ENCODE measurements around the gene ADGRD2.

- TF ChIP-seq, protein P1, sequence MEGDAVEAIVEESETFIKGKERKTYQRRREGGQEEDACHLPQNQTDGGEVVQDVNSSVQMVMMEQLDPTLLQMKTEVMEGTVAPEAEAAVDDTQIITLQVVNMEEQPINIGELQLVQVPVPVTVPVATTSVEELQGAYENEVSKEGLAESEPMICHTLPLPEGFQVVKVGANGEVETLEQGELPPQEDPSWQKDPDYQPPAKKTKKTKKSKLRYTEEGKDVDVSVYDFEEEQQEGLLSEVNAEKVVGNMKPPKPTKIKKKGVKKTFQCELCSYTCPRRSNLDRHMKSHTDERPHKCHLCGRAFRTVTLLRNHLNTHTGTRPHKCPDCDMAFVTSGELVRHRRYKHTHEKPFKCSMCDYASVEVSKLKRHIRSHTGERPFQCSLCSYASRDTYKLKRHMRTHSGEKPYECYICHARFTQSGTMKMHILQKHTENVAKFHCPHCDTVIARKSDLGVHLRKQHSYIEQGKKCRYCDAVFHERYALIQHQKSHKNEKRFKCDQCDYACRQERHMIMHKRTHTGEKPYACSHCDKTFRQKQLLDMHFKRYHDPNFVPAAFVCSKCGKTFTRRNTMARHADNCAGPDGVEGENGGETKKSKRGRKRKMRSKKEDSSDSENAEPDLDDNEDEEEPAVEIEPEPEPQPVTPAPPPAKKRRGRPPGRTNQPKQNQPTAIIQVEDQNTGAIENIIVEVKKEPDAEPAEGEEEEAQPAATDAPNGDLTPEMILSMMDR (IDR thresholded peaks at IDR 0.05) = no peak
- no peak for TF ChIP-seq POLR2A (IDR thresholded peaks at IDR 0.05)
These were observed 29.2 kb upstream of the ADGRD2 start for GRCh38 chr9:124420991-124421543.

Measured in tibial nerve (tissue), 3 donors.